Measurements from ENCODE around the gene SLC4A9. TPM values are rescaled to one million over a fixed set of nuclear protein-coding genes. Genes with fewer than 3 reads are reported as not detected.

SLC4A9 gene
- total RNA-seq, 4 donors from 2014 or later, result 0.48 to 3.0 (median 0.82) TPM; not detected in 1

- DNase-seq, result no peak
- WGBS, 2 donors (ENCODE audit: low coverage in 1 of 2), result 40% methylated on average over 9 of the region's 10 CpGs; no CpG with 5 or more reads in 1 of the 2 donors
- Histone ChIP-seq H3K27ac (no peak overlapping the region), H3K36me3 (no peaks in the 10 kb centered on the region), H3K9me3 (no peaks in the 10 kb centered on the region), H3K4me3 (no peak overlapping the region), H3K4me1 (peaks cover 0 to 17% (median 3%) of the 10 kb centered on the region in 4 donors), H3K27me3 (no peaks in the 10 kb centered on the region)
- TF ChIP-seq POLR2A (IDR thresholded peaks at IDR 0.05), result no peak
- TF ChIP-seq CTCF (IDR thresholded peaks at IDR 0.05), result no peak
- TF ChIP-seq EP300 (IDR thresholded peaks at IDR 0.05; ENCODE audit: low read depth), result no peak
- TF ChIP-seq POLR2AphosphoS5 (IDR thresholded peaks at IDR 0.05), result no peak
- in situ Hi-C loops (cut with MboI; ENCODE audit: low pct_ligation_motif_present in 1 of 4, low pct_unique_long_range_greater_than_20kb in 1 of 4, low sequenced_read_pairs in 3 of 4), result no loop called here
- intact Hi-C loops (cut with DNase I; ENCODE audit: low total_unique reads), result loop anchor here (2.0 kb wide), 1 partner anchor 112 kb away; no protein-coding TSS in a partner anchor
Measured at GRCh38 chr5:140356853-140357725, 2.9 kb upstream of the SLC4A9 start.

- H3K9me3 ChIP-seq, result no peaks in the 10 kb centered on the region
- 0 to 1% methylated on average over 4 to 18 of the region's 18 CpGs for WGBS, 2 donors (ENCODE audit: low coverage in 1 of 2)
- in situ Hi-C loops (cut with MboI; ENCODE audit: low pct_ligation_motif_present in 1 of 4, low pct_unique_long_range_greater_than_20kb in 1 of 4, low sequenced_read_pairs in 3 of 4) (no loop called here), intact Hi-C loops (cut with DNase I; ENCODE audit: low total_unique reads) (loop anchor here (2.0 kb wide), 1 partner anchor 113 kb away; no protein-coding TSS in a partner anchor)
- TF ChIP-seq CTCF (IDR thresholded peaks at IDR 0.05) (peak; percentile 89 to 94 (median 92)), POLR2AphosphoS5 (IDR thresholded peaks at IDR 0.05) (peak in 2 of 3 donors; percentile 32 to 37), EP300 (IDR thresholded peaks at IDR 0.05; ENCODE audit: low read depth) (no peak)
- peak overlapping the region in 1 of 4 donors; percentile 47 for H3K27ac ChIP-seq
- DNase-seq, result peak; percentile 91
- H3K4me1 ChIP-seq, result peaks cover 0 to 17% (median 3%) of the 10 kb centered on the region in 4 donors
- no peaks in the 10 kb centered on the region for H3K36me3 ChIP-seq
- peak overlapping the region in 1 of 4 donors; percentile 11 for H3K4me3 ChIP-seq
- H3K27me3 ChIP-seq, result no peaks in the 10 kb centered on the region
Measured at GRCh38 chr5:140357726-140358093, 2.3 kb upstream of the SLC4A9 start.

- Histone ChIP-seq H3K27me3 (no peaks in the 10 kb centered on the region), H3K4me1 (peaks cover 0 to 16% (median 8%) of the 10 kb centered on the region in 4 donors), H3K4me3 (no peak overlapping the region), H3K27ac (no peak overlapping the region), H3K36me3 (no peaks in the 10 kb centered on the region), H3K9me3 (no peaks in the 10 kb centered on the region)
- intact Hi-C loops (cut with DNase I; ENCODE audit: low total_unique reads) (no loop called here), in situ Hi-C loops (cut with MboI; ENCODE audit: low pct_ligation_motif_present in 1 of 4, low pct_unique_long_range_greater_than_20kb in 1 of 4, low sequenced_read_pairs in 3 of 4) (no loop called here)
- 72 to 92% methylated on average over 1 to 4 of the region's 4 CpGs for WGBS, 2 donors (ENCODE audit: low coverage in 1 of 2)
- DNase-seq, result no peak
- TF ChIP-seq POLR2AphosphoS5 (IDR thresholded peaks at IDR 0.05) (no peak), CTCF (IDR thresholded peaks at IDR 0.05) (peak in 1 of 5 experiments; percentile 18), POLR2A (IDR thresholded peaks at IDR 0.05) (no peak), EP300 (IDR thresholded peaks at IDR 0.05; ENCODE audit: low read depth) (no peak)
Measured at GRCh38 chr5:140358738-140359310, 1.2 kb upstream of the SLC4A9 start.

- intact Hi-C loops (cut with DNase I; ENCODE audit: low total_unique reads), result no loop called here
- Histone ChIP-seq H3K27ac (no peak overlapping the region), H3K36me3 (no peaks in the 10 kb centered on the region), H3K9me3 (no peaks in the 10 kb centered on the region), H3K4me3 (no peak overlapping the region), H3K4me1 (peaks cover 0 to 15% (median 8%) of the 10 kb centered on the region in 4 donors), H3K27me3 (no peaks in the 10 kb centered on the region)
- 72 to 81% methylated on average over 3 to 6 of the region's 7 CpGs for WGBS, 2 donors (ENCODE audit: low coverage in 1 of 2)
- TF ChIP-seq EP300 (IDR thresholded peaks at IDR 0.05; ENCODE audit: low read depth) (no peak), POLR2AphosphoS5 (IDR thresholded peaks at IDR 0.05) (no peak), POLR2A (IDR thresholded peaks at IDR 0.05) (no peak), CTCF (IDR thresholded peaks at IDR 0.05) (no peak)
- no peak for DNase-seq
- in situ Hi-C loops (cut with MboI; ENCODE audit: low pct_ligation_motif_present in 1 of 4, low pct_unique_long_range_greater_than_20kb in 1 of 4, low sequenced_read_pairs in 3 of 4), result no loop called here
Measured at GRCh38 chr5:140360681-140361479, 886 bp downstream of the SLC4A9 start.

Measured in transverse colon (tissue), 4 donors.